Transverse colon (tissue), 3 donors: Measurements from ENCODE around the gene MTMR3.

Experiments used
- POLR2A ChIP-seq: fragments of 450-650 bp; IDR thresholded peaks from one replicate; pipeline ENCODE4 v1.6.1; 2016; ENCODE audit warnings: antibody characterized with exemption, mild to moderate bottlenecking, moderate library complexity
- TF ChIP-seq, protein P1 (sequence below), 5 experiments: fragments of 200-600 bp in 3 of 5; fragments of 450-650 bp in 2 of 5; sonication (generic) in 3 of 5; IDR thresholded peaks; 1 replicate in 2 of 5; 2 replicates in 3 of 5; pipeline ENCODE4 v1.5.1; 2016 to 2017; ENCODE audit warnings: antibody characterized with exemption in 5 of 5, inconsistent platforms in 3 of 5, mild to moderate bottlenecking in 2 of 5, moderate library complexity in 1 of 5

DNA sequence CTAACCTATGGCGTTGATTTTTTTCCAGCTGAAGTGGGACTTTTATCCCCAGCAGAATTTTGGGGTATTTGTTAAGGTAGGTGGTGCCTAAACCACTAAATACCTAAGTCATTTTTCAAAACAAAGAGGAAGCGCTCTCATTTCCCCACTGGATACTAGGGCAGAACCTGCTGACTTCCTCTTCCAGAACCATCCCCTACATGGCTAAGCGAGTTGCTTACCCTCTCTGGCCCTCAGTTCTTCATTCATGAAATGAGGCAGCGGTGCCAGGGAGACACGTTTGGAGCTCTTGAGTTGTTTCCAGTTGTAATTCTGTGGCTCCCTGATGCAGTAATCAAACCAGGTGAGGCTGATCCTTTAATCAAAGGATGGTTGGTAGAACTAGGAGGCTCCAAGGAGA lies 10.0 kb upstream of the MTMR3 start:
- TF ChIP-seq, protein P1, sequence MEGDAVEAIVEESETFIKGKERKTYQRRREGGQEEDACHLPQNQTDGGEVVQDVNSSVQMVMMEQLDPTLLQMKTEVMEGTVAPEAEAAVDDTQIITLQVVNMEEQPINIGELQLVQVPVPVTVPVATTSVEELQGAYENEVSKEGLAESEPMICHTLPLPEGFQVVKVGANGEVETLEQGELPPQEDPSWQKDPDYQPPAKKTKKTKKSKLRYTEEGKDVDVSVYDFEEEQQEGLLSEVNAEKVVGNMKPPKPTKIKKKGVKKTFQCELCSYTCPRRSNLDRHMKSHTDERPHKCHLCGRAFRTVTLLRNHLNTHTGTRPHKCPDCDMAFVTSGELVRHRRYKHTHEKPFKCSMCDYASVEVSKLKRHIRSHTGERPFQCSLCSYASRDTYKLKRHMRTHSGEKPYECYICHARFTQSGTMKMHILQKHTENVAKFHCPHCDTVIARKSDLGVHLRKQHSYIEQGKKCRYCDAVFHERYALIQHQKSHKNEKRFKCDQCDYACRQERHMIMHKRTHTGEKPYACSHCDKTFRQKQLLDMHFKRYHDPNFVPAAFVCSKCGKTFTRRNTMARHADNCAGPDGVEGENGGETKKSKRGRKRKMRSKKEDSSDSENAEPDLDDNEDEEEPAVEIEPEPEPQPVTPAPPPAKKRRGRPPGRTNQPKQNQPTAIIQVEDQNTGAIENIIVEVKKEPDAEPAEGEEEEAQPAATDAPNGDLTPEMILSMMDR (IDR thresholded peaks at IDR 0.05): no peak
- no peak for TF ChIP-seq POLR2A
